CD14-positive monocyte (primary cell): Measurements from ENCODE around the gene CEACAM16. TPM values are rescaled to one million over a fixed set of nuclear protein-coding genes. Genes with fewer than 3 reads are reported as not detected.

Source experiments
- DNase-seq, 3 donors: peaks; one replicate each; pipeline ENCODE4 v3.0.0-alpha.2; 2011 to 2022
- H2AFZ ChIP-seq: 2 replicates; pipeline ENCODE4 v1.6.0; 2012; ENCODE audit warnings: mild to moderate bottlenecking, low read depth, low read length, inconsistent platforms; ENCODE audit not compliant: insufficient read depth, poor library complexity, severe bottlenecking
- H3K27ac ChIP-seq, 2 donors: 1 replicate in 1 of 2; 2 replicates in 1 of 2; pipeline ENCODE4 v1.5.1; 2012 to 2013; ENCODE audit warnings: low read length in 2 of 2, control low read depth in 1 of 2, inconsistent platforms in 1 of 2, low read depth in 1 of 2, mild to moderate bottlenecking in 1 of 2
- H3K27me3 ChIP-seq, 2 donors: one replicate each; pipeline versions ENCODE4 v1.6.0 to v1.6.1; 2011 to 2013; ENCODE audit warnings: low read length in 2 of 2; ENCODE audit not compliant: control insufficient read depth in 2 of 2, insufficient read depth in 2 of 2
- H3K36me3 ChIP-seq, 2 donors: replicated peaks in 1 of 2; 1 replicate in 1 of 2; 2 replicates in 1 of 2; pipeline versions ENCODE4 v1.5.1 to v1.6.1; 2012 to 2013; ENCODE audit warnings: low read length in 2 of 2, control low read depth in 1 of 2, inconsistent platforms in 1 of 2, mild to moderate bottlenecking in 1 of 2; ENCODE audit not compliant: insufficient read depth in 2 of 2, control insufficient read depth in 1 of 2
- H3K4me1 ChIP-seq, 2 donors: 1 replicate in 1 of 2; 2 replicates in 1 of 2; pipeline versions ENCODE4 v1.5.1 to v1.6.1; 2012 to 2013; ENCODE audit warnings: low read length in 2 of 2, control low read depth in 1 of 2, inconsistent platforms in 1 of 2, mild to moderate bottlenecking in 1 of 2, moderate library complexity in 1 of 2; ENCODE audit not compliant: insufficient read depth in 2 of 2, control insufficient read depth in 1 of 2
- H3K4me2 ChIP-seq: replicated peaks from 2 replicates; pipeline ENCODE3; 2012; ENCODE audit warnings: low read length, moderate library complexity, mild to moderate bottlenecking; ENCODE audit not compliant: poor library complexity, severe bottlenecking; ENCODE audit errors: extremely low read depth
- H3K4me3 ChIP-seq, 3 experiments: fragments of 200-600 bp in 1 of 3; sonication (generic) in 1 of 3; replicated peaks in 1 of 3; 1 replicate in 2 of 3; 2 replicates in 1 of 3; pipeline ENCODE4 v1.5.1; 2011 to 2013; ENCODE audit warnings: low read length in 3 of 3, mild to moderate bottlenecking in 3 of 3, control low read depth in 2 of 3, low read depth in 2 of 3, inconsistent platforms in 1 of 3, moderate library complexity in 1 of 3
- H3K79me2 ChIP-seq: 2 replicates; pipeline ENCODE4 v1.6.0; 2012; ENCODE audit warnings: mild to moderate bottlenecking, control low read depth, inconsistent platforms, low read length, moderate library complexity; ENCODE audit not compliant: insufficient read depth
- H3K9ac ChIP-seq: 2 replicates; pipeline ENCODE4 v1.6.0; 2017; ENCODE audit warnings: low read length, mild to moderate bottlenecking; ENCODE audit not compliant: insufficient read depth, poor library complexity, severe bottlenecking
- H3K9me3 ChIP-seq, 2 donors: replicated peaks in 1 of 2; 1 replicate in 1 of 2; 2 replicates in 1 of 2; pipeline versions ENCODE4 v1.5.1 to v1.6.1; 2012 to 2013; ENCODE audit warnings: low read length in 2 of 2, control low read depth in 1 of 2; ENCODE audit not compliant: control insufficient read depth in 1 of 2, insufficient read depth in 1 of 2
- H4K20me1 ChIP-seq: 2 replicates; pipeline ENCODE4 v1.6.0; 2012; ENCODE audit warnings: mild to moderate bottlenecking, low read length, control low read depth, moderate library complexity; ENCODE audit not compliant: insufficient read depth
- H3K27ac Mint-ChIP-seq, 7 donors: one replicate each; pipeline ENCODE4 v1.8.0; 2020; ENCODE audit warnings: mild to moderate bottlenecking in 7 of 7, mixed read lengths in 7 of 7, moderate library complexity in 6 of 7, inconsistent platforms in 2 of 7
- H3K27me3 Mint-ChIP-seq, 3 donors: one replicate each; pipeline ENCODE4 v1.8.0; 2021 to 2022; ENCODE audit warnings: low read depth in 3 of 3, mild to moderate bottlenecking in 3 of 3, mixed read lengths in 3 of 3, moderate library complexity in 3 of 3, inconsistent platforms in 1 of 3
- H3K36me3 Mint-ChIP-seq, 2 donors: one replicate each; pipeline ENCODE4 v1.8.0; 2020; ENCODE audit warnings: mixed read lengths in 2 of 2, inconsistent platforms in 1 of 2, mild to moderate bottlenecking in 1 of 2
- H3K4me1 Mint-ChIP-seq: one replicate; pipeline ENCODE4 v1.8.0; 2020; ENCODE audit warnings: mild to moderate bottlenecking, mixed read lengths
- H3K4me3 Mint-ChIP-seq, 2 donors: one replicate each; pipeline ENCODE4 v1.8.0; 2020; ENCODE audit warnings: mild to moderate bottlenecking in 2 of 2, mixed read lengths in 2 of 2, moderate library complexity in 1 of 2
- H3K9me3 Mint-ChIP-seq, 7 donors: one replicate each; pipeline ENCODE4 v1.8.0; 2020 to 2022; ENCODE audit warnings: mixed read lengths in 7 of 7, mild to moderate bottlenecking in 6 of 7, moderate library complexity in 6 of 7, inconsistent platforms in 2 of 7
- CTCF ChIP-seq: fragments of 200-600 bp; IDR thresholded peaks from one replicate; pipeline ENCODE4 v1.8.0; 2022; ENCODE audit warnings: antibody characterized with exemption, mild to moderate bottlenecking
- WGBS: methylation state at CpG from one replicate; pipeline ENCODE4 v1.1.5; 2013; ENCODE audit warnings: missing lambda C conversion rate; ENCODE audit not compliant: insufficient coverage; 5-methylcytosine and 5-hydroxymethylcytosine counted together
- intact Hi-C, 2 donors: fragments of 100-400 bp; cut with micrococcal nuclease; formaldehyde crosslinking; loops; one replicate each; pipeline versions ENCODE4 v1.15.0 to v1.15.1; 2023
- polyA plus RNA-seq, 3 donors: library from polyadenylated mRNA; depleted of rRNA in 1 of 3; unstranded in 2 of 3; stranded (reverse) in 1 of 3; fragments of 300-500 nt in 2 of 3; fragments of >200 nt in 1 of 3; fragmentation: Illumina TruSeq in 2 of 3; gene quantifications; 1 replicate in 2 of 3; 2 replicates in 1 of 3; pipeline ENCODE4 v1.2.3, GENCODE V29; 2012 to 2021

Gene CEACAM16
- polyA plus RNA-seq, 3 donors: not detected

- H3K4me3 ChIP-seq: no peak overlapping the region
- H3K4me1 ChIP-seq: peaks cover 65 to 74% of the 10 kb centered on the region in 2 donors
- Mint-ChIP-seq H3K4me3 (no peak overlapping the region), H3K36me3 (peaks cover 0 to 2% of the 10 kb centered on the region in 2 donors), H3K27me3 (peaks cover 2% of the 10 kb centered on the region in 3 donors), H3K9me3 (peaks cover 0 to 5% (median 0%) of the 10 kb centered on the region in 7 donors), H3K4me1 (peaks cover 64% of the 10 kb centered on the region), H3K27ac (peak overlapping the region in 2 of 7 donors; percentile 37 to 53)
- H4K20me1 ChIP-seq: no peaks in the 10 kb centered on the region
- H3K36me3 ChIP-seq: no peaks in the 10 kb centered on the region
- H2AFZ ChIP-seq: no peak overlapping the region
- intact Hi-C loops: loop anchor here in 1 of 2 donors (5.0 kb wide), 1 partner anchor 48 kb away; no protein-coding TSS in a partner anchor
- no peak for TF ChIP-seq CTCF
- no peaks in the 10 kb centered on the region for H3K27me3 ChIP-seq
- H3K79me2 ChIP-seq: no peaks in the 10 kb centered on the region
- H3K4me2 ChIP-seq: no peak overlapping the region
- DNase-seq: no peak
- no peak overlapping the region for H3K27ac ChIP-seq
- H3K9me3 ChIP-seq: no peaks in the 10 kb centered on the region
- WGBS: 67% methylated on average over 1 of the region's 5 CpGs
- no peak overlapping the region for H3K9ac ChIP-seq
Observed at GRCh38 chr19:44735011-44735410, 36.1 kb downstream of the CEACAM16 start.

GRCh38 chr19:44737238-44738071 lies 38.5 kb downstream of the CEACAM16 start:
- peaks cover 83 to 91% of the 10 kb centered on the region in 2 donors for H3K4me1 ChIP-seq
- WGBS: 37% methylated on average over 7 of the region's 13 CpGs

More at GRCh38 chr19:44737238-44738071, 38.5 kb downstream of the CEACAM16 start:
- DNase-seq: peak in 2 of 3 donors; percentile 42 to 50
- Mint-ChIP-seq H3K27ac (peak overlapping the region; percentile 88 to 97 (median 94)), H3K4me1 (peaks cover 78% of the 10 kb centered on the region), H3K27me3 (peaks cover 0 to 2% (median 0%) of the 10 kb centered on the region in 3 donors), H3K9me3 (peaks cover 0 to 5% (median 0%) of the 10 kb centered on the region in 7 donors), H3K36me3 (no peaks in the 10 kb centered on the region), H3K4me3 (peak overlapping the region; percentile 30 to 34)
- H3K79me2 ChIP-seq: no peaks in the 10 kb centered on the region
- no peak overlapping the region for H3K4me3 ChIP-seq
- peak overlapping the region; percentile 11 for H3K4me2 ChIP-seq
- no peaks in the 10 kb centered on the region for H3K27me3 ChIP-seq
- no peak for TF ChIP-seq CTCF
- H4K20me1 ChIP-seq: no peaks in the 10 kb centered on the region
- H3K9ac ChIP-seq: peak overlapping the region; percentile 51
- intact Hi-C loops: loop anchor here in 1 of 2 donors (2.0 to 5.0 kb wide), 2 partner anchors 13 to 50 kb away; no protein-coding TSS in a partner anchor
- no peaks in the 10 kb centered on the region for H3K36me3 ChIP-seq
- peak overlapping the region; percentile 81 to 88 for H3K27ac ChIP-seq
- no peaks in the 10 kb centered on the region for H3K9me3 ChIP-seq
- no peak overlapping the region for H2AFZ ChIP-seq
